Lower leg skin (tissue), 4 donors: Measurements from ENCODE around the gene CDC42EP5. TPM values are rescaled to one million over a fixed set of nuclear protein-coding genes. Genes with fewer than 3 reads are reported as not detected.
A peak's percentile ranks its signal among the peaks of the same experiment; 100 is the strongest.

Experiments used
- DNase-seq, 2 donors: peaks; one replicate each; pipeline ENCODE4 v3.0.0-alpha.2; 2019; ENCODE audit warnings: low spot score in 2 of 2
- H3K4me3 ChIP-seq: fragments of 200-600 bp; sonication (generic); 2 replicates; pipeline ENCODE4 v1.5.1; 2017; ENCODE audit warnings: mild to moderate bottlenecking, low read depth; ENCODE audit not compliant: poor library complexity, severe bottlenecking
- CTCF ChIP-seq, 3 donors: fragments of 450-650 bp; IDR thresholded peaks; one replicate each; pipeline ENCODE4 v1.5.1; 2016; ENCODE audit warnings: antibody characterized with exemption in 3 of 3, mild to moderate bottlenecking in 3 of 3, moderate library complexity in 2 of 3
- POLR2A ChIP-seq, 2 donors: fragments of 450-650 bp; IDR thresholded peaks; one replicate each; pipeline ENCODE4 v1.6.1; 2016 to 2017; ENCODE audit warnings: antibody characterized with exemption in 2 of 2, mild to moderate bottlenecking in 1 of 2, moderate library complexity in 1 of 2
- WGBS, 2 donors: methylation state at CpG; one replicate each; pipeline ENCODE4 v1.1.5; 2018; 5-methylcytosine and 5-hydroxymethylcytosine counted together
- intact Hi-C: fragments of 100-400 bp; cut with DNase I; formaldehyde crosslinking; loops from one replicate; pipeline ENCODE4 v1.15.0; 2023; ENCODE audit warnings: low total_unique reads
- total RNA-seq, 4 donors: library from RNA; depleted of rRNA; stranded (reverse); fragments of >200 nt; gene quantifications; one replicate each; pipeline ENCODE4 v1.1.0, GENCODE V29; 2016

Gene CDC42EP5
- total RNA-seq, 4 donors from 2014 or later: 5.5 to 21.8 (median 9.6) TPM

- intact Hi-C loops: no loop called here
- peak in 1 of 2 donors; percentile 80 for DNase-seq
- no peak overlapping the region for H3K4me3 ChIP-seq
- no peak for TF ChIP-seq CTCF (IDR thresholded peaks at IDR 0.05)
- WGBS, 2 donors: 92% methylated on average over 51 of the region's 51 CpGs
Observed at GRCh38 chr19:54456423-54457373, 16.4 kb downstream of the CDC42EP5 start.

- DNase-seq: peak in 1 of 2 donors; percentile 81
- intact Hi-C loops: no loop called here
- no peak overlapping the region for H3K4me3 ChIP-seq
- TF ChIP-seq POLR2A (IDR thresholded peaks at IDR 0.05): no peak
- no peak for TF ChIP-seq CTCF (IDR thresholded peaks at IDR 0.05)
- 92 to 93% methylated on average over 31 to 40 of the region's 40 CpGs for WGBS, 2 donors
Observed at GRCh38 chr19:54455786-54456422, 17.2 kb downstream of the CDC42EP5 start.

GRCh38 chr19:54454781-54455675 lies 18.1 kb downstream of the CDC42EP5 start:
- WGBS, 2 donors: 90 to 92% methylated on average over 32 to 33 of the region's 33 CpGs
- DNase-seq: peak in 1 of 2 donors; percentile 85
- intact Hi-C loops: no loop called here
- H3K4me3 ChIP-seq: no peak overlapping the region
- no peak for TF ChIP-seq POLR2A (IDR thresholded peaks at IDR 0.05)
- TF ChIP-seq CTCF (IDR thresholded peaks at IDR 0.05): no peak

GRCh38 chr19:54453921-54454780 lies 18.9 kb downstream of the CDC42EP5 start:
- 83 to 86% methylated on average over 19 to 31 of the region's 31 CpGs for WGBS, 2 donors
- intact Hi-C loops: no loop called here
- TF ChIP-seq CTCF (IDR thresholded peaks at IDR 0.05) (no peak), POLR2A (IDR thresholded peaks at IDR 0.05) (no peak)
- peak in 1 of 2 donors; percentile 83 for DNase-seq
- H3K4me3 ChIP-seq: no peak overlapping the region

GRCh38 chr19:54452626-54453025 lies 20.5 kb downstream of the CDC42EP5 start:
- H3K4me3 ChIP-seq: no peak overlapping the region
- peak in 1 of 2 donors; percentile 83 for DNase-seq
- no peak for TF ChIP-seq CTCF (IDR thresholded peaks at IDR 0.05)
- no peak for TF ChIP-seq POLR2A (IDR thresholded peaks at IDR 0.05)
- WGBS, 2 donors: 85 to 91% methylated on average over 11 of the region's 11 CpGs
- intact Hi-C loops: no loop called here
